ENCODE measurements around the gene MYO5B. TPM values are rescaled to one million over a fixed set of nuclear protein-coding genes. Genes with fewer than 3 reads are reported as not detected.

MYO5B gene
- total and polyA plus RNA-seq, 9 of the 15 experiments (the other 6 are each of a cell fraction or from before 2014, with no cell fraction given) = 0.07 to 0.42 (median 0.28) TPM

GRCh38 chr18:49794743-49795142, 400.2 kb downstream of the MYO5B start:
- Histone ChIP-seq H3K27ac (ENCODE audit: extremely low read depth, low read depth, low read length) (no peak overlapping the region), H2AFZ (ENCODE audit: low read depth, low read length) (no peak overlapping the region), H4K20me1 (replicated peaks; ENCODE audit: control insufficient read depth, insufficient read depth, low read length) (no peaks in the 10 kb centered on the region), H3K79me2 (ENCODE audit: control insufficient read depth, insufficient read depth, low read length) (no peaks in the 10 kb centered on the region), H3K4me2 (ENCODE audit: insufficient read depth, low read length) (no peak overlapping the region), H3K36me3 (ENCODE audit: control insufficient read depth, insufficient read depth, low read length) (peaks cover 10% of the 10 kb centered on the region; the same call in 1 of the 3 replicates), H3K9me1 (ENCODE audit: control insufficient read depth, insufficient read depth, low read length) (no peaks in the 10 kb centered on the region), H3K27me3 (ENCODE audit: control insufficient read depth in 2 of 2, insufficient read depth in 2 of 2, low read length in 2 of 2) (no peaks in the 10 kb centered on the region), H3K4me3 (no peak overlapping the region), H3K9ac (ENCODE audit: insufficient read depth in 1 of 2, low read depth in 2 of 2, low read length in 2 of 2) (no peak overlapping the region), H3K9me3 (replicated peaks; ENCODE audit: control insufficient read depth, insufficient read depth, low read depth, low read length) (no peaks in the 10 kb centered on the region), H3K4me1 (replicated peaks in 1 of 2; ENCODE audit: control insufficient read depth in 2 of 2, insufficient read depth in 2 of 2, low read length in 2 of 2) (no peaks in the 10 kb centered on the region; a peak in 1 of 5 replicates)
- intact Hi-C loops (cut with micrococcal nuclease) (no loop called here), in situ Hi-C loops (cut with MboI) (no loop called here)
- DNase-seq (ENCODE audit: extremely low read depth in 1 of 4, low spot score in 3 of 4) = no peak
- ATAC-seq = no peak
- ChIA-PET POLR2A (interaction anchor here (1.2 to 1.9 kb wide), 2 partner anchors 10 to 18 kb away, joined by 3 to 5 read pairs; partner anchors contain the start of gene ACAA2), CTCF (ENCODE audit: low intra/inter-chr PET ratio) (no interaction called here)
- FAIRE-seq = no peak
- TF ChIP-seq PHB (CRISPR knock-in tag; IDR thresholded peaks at IDR 0.05) = no peak
- TF ChIP-seq ZNF41 (CRISPR knock-in tag; conservative IDR thresholded peaks at IDR 0.05) = no peak
- TF ChIP-seq ADNP (tag; IDR thresholded peaks at IDR 0.05) = no peak
- TF ChIP-seq ZNF318 (IDR thresholded peaks at IDR 0.05; ENCODE audit: borderline replicate concordance in 1 of 2, low read depth in 1 of 2) = no peak
- TF ChIP-seq POLR2A (conservative IDR thresholded peaks at IDR 0.05) = no peak
- TF ChIP-seq PTTG1 (tag; IDR thresholded peaks at IDR 0.05; ENCODE audit: low read depth) = no peak
- TF ChIP-seq ETS2 (tag; IDR thresholded peaks at IDR 0.05; ENCODE audit: borderline replicate concordance, poor library complexity, severe bottlenecking) = no peak
- no peak for TF ChIP-seq TFAP4 (CRISPR knock-in tag; IDR thresholded peaks at IDR 0.05; ENCODE audit: borderline replicate concordance)
- no peak for TF ChIP-seq ZNF431 (CRISPR knock-in tag; IDR thresholded peaks at IDR 0.05)
- no peak for TF ChIP-seq HMG20B (CRISPR knock-in tag; IDR thresholded peaks at IDR 0.05)
- TF ChIP-seq MAFF (IDR thresholded peaks at IDR 0.05; ENCODE audit: low read length) = no peak
- TF ChIP-seq ZSCAN29 (IDR thresholded peaks at IDR 0.05) = no peak
- TF ChIP-seq CGGBP1 (CRISPR knock-in tag; IDR thresholded peaks at IDR 0.05) = no peak
- TF ChIP-seq SOX6 (IDR thresholded peaks at IDR 0.05) = no peak
- WGBS (ENCODE audit: insufficient coverage, low coverage, missing lambda C conversion rate) = 79% methylated on average over 3 of the region's 3 CpGs
- BruUV-seq (replicated peaks) = no TSS peak
